Tibial artery (tissue), 4 donors: Measurements from ENCODE around the gene ABCG2.
"Not testable (repeated sequence)": the region's sequence is repeated elsewhere in the genome, so short reads cannot be mapped to it uniquely, and the experiment has no call there.

Source experiments
- DNase-seq, 2 donors: peaks; one replicate each; pipeline ENCODE4 v3.0.0-alpha.2; 2019
- H3K27ac ChIP-seq, 2 donors: fragments of 200-600 bp; sonication (generic) in 1 of 2; 1 replicate in 1 of 2; 2 replicates in 1 of 2; pipeline ENCODE4 v1.5.1; 2018 to 2019; ENCODE audit warnings: mild to moderate bottlenecking in 1 of 2
- H3K27me3 ChIP-seq, 2 donors: fragments of 200-600 bp; sonication (generic) in 1 of 2; one replicate each; pipeline versions ENCODE4 v1.5.1 to v1.6.0; 2016 to 2019
- H3K36me3 ChIP-seq, 3 donors: fragments of 200-600 bp; sonication (generic) in 2 of 3; one replicate each; pipeline ENCODE4 v1.5.1; 2016 to 2019; ENCODE audit warnings: mild to moderate bottlenecking in 2 of 3
- H3K4me1 ChIP-seq, 4 donors: fragments of 200-600 bp; sonication (generic) in 2 of 4; 1 replicate in 3 of 4; 2 replicates in 1 of 4; pipeline ENCODE4 v1.5.1; 2016 to 2019
- H3K4me3 ChIP-seq, 2 donors: fragments of 200-600 bp; sonication (generic) in 1 of 2; 1 replicate in 1 of 2; 2 replicates in 1 of 2; pipeline ENCODE4 v1.5.1; 2018 to 2019; ENCODE audit warnings: mild to moderate bottlenecking in 2 of 2
- H3K9me3 ChIP-seq, 3 donors: fragments of 200-600 bp; sonication (generic) in 1 of 3; one replicate each; pipeline ENCODE4 v1.5.1; 2016 to 2019
- CTCF ChIP-seq, 2 experiments: fragments of 200-600 bp in 1 of 2; fragments of 450-650 bp in 1 of 2; IDR thresholded peaks; one replicate each; pipeline ENCODE4 v1.5.1; 2017 to 2019; ENCODE audit warnings: antibody characterized with exemption in 2 of 2, mild to moderate bottlenecking in 1 of 2, moderate library complexity in 1 of 2
- intact Hi-C: fragments of 100-400 bp; cut with DNase I; formaldehyde crosslinking; loops from one replicate; pipeline ENCODE4 v1.15.0; 2023; ENCODE audit warnings: low total_unique reads

The ABCG2 gene

GRCh38 chr4:88169298-88169697 is 10.9 kb upstream of the ABCG2 start:
- no peak for DNase-seq
- Histone ChIP-seq H3K27me3 (no peaks in the 10 kb centered on the region), H3K36me3 (no peaks in the 10 kb centered on the region), H3K27ac (no peak overlapping the region), H3K4me3 (no peak overlapping the region), H3K4me1 (no peaks in the 10 kb centered on the region), H3K9me3 (no peaks in the 10 kb centered on the region)
- no peak for TF ChIP-seq CTCF (IDR thresholded peaks at IDR 0.05)
- intact Hi-C loops: no loop called here

- Histone ChIP-seq H3K27me3 (no peaks in the 10 kb centered on the region), H3K9me3 (no peaks in the 10 kb centered on the region), H3K4me1 (no peaks in the 10 kb centered on the region), H3K27ac (no peak overlapping the region), H3K36me3 (no peaks in the 10 kb centered on the region), H3K4me3 (no peak overlapping the region)
- TF ChIP-seq CTCF (IDR thresholded peaks at IDR 0.05): no peak
- intact Hi-C loops: no loop called here
- no peak for DNase-seq
Measured at GRCh38 chr4:88166608-88167007, 8.2 kb upstream of the ABCG2 start.

- no peaks in the 10 kb centered on the region for H3K36me3 ChIP-seq
- H3K27ac ChIP-seq: no peak overlapping the region
- H3K27me3 ChIP-seq: no peaks in the 10 kb centered on the region
- intact Hi-C loops: no loop called here
- no peak for DNase-seq
- H3K9me3 ChIP-seq: no peaks in the 10 kb centered on the region
- no peak overlapping the region for H3K4me3 ChIP-seq
- TF ChIP-seq CTCF (IDR thresholded peaks at IDR 0.05): no peak
- peaks cover 0 to 8% (median 2%) of the 10 kb centered on the region in 4 donors for H3K4me1 ChIP-seq
Measured at GRCh38 chr4:88163336-88163735, 4.9 kb upstream of the ABCG2 start.

GRCh38 chr4:88162626-88163025 is 4.2 kb upstream of the ABCG2 start:
- DNase-seq: no peak
- TF ChIP-seq CTCF (IDR thresholded peaks at IDR 0.05): no peak
- H3K9me3 ChIP-seq: no peaks in the 10 kb centered on the region
- intact Hi-C loops: no loop called here
- no peak overlapping the region for H3K27ac ChIP-seq
- no peaks in the 10 kb centered on the region for H3K36me3 ChIP-seq
- no peaks in the 10 kb centered on the region for H3K27me3 ChIP-seq
- no peak overlapping the region for H3K4me3 ChIP-seq
- peaks cover 0 to 10% (median 2%) of the 10 kb centered on the region in 4 donors for H3K4me1 ChIP-seq

- no peak for TF ChIP-seq CTCF (IDR thresholded peaks at IDR 0.05)
- no peak overlapping the region for H3K27ac ChIP-seq
- no peaks in the 10 kb centered on the region for H3K36me3 ChIP-seq
- intact Hi-C loops: no loop called here
- H3K9me3 ChIP-seq: no peaks in the 10 kb centered on the region
- DNase-seq: no peak
- peaks cover 0 to 10% (median 2%) of the 10 kb centered on the region in 4 donors for H3K4me1 ChIP-seq
- H3K4me3 ChIP-seq: peak overlapping the region; percentile 54 to 63
- H3K27me3 ChIP-seq: no peaks in the 10 kb centered on the region
Measured at GRCh38 chr4:88159229-88159725, 838 bp upstream of the ABCG2 start.

GRCh38 chr4:88158038-88158488 is 376 bp downstream of the ABCG2 start:
- peaks cover 0 to 10% (median 2%) of the 10 kb centered on the region in 4 donors for H3K4me1 ChIP-seq
- no peak for DNase-seq
- no peaks in the 10 kb centered on the region for H3K9me3 ChIP-seq
- no peak for TF ChIP-seq CTCF (IDR thresholded peaks at IDR 0.05)
- peak overlapping the region; percentile 54 to 63 for H3K4me3 ChIP-seq
- intact Hi-C loops: no loop called here
- no peaks in the 10 kb centered on the region for H3K36me3 ChIP-seq
- H3K27me3 ChIP-seq: no peaks in the 10 kb centered on the region
- H3K27ac ChIP-seq: no peak overlapping the region

- H3K9me3 ChIP-seq, H3K27me3 ChIP-seq, intact Hi-C loops, H3K27ac ChIP-seq, H3K4me1 ChIP-seq, H3K36me3 ChIP-seq, H3K4me3 ChIP-seq, DNase-seq: not testable (repeated sequence)
Measured at GRCh38 chr4:88152331-88152730, 6.1 kb downstream of the ABCG2 start.
